PFSK-1 (cell line): Measurements from ENCODE around the gene SRD5A3.

ENCODE experiments used
- FOXP2 ChIP-seq: optimal IDR thresholded peaks from 2 replicates; pipeline ENCODE3; 2011; ENCODE audit warnings: borderline replicate concordance, control low read depth, inconsistent platforms; ENCODE audit not compliant: insufficient read depth; ENCODE audit errors: extremely low read length, extremely low read depth
- POLR2AphosphoS5 ChIP-seq: IDR thresholded peaks from 2 replicates; pipeline ENCODE4 v1.6.1; 2012; ENCODE audit warnings: low read depth, mild to moderate bottlenecking, control low read depth, low read length, moderate library complexity
- SIN3A ChIP-seq: IDR thresholded peaks from 2 replicates; pipeline ENCODE4 v1.6.1; 2012; ENCODE audit warnings: mild to moderate bottlenecking, low read length, moderate library complexity, borderline replicate concordance; ENCODE audit not compliant: insufficient read depth
- TAF1 ChIP-seq: IDR thresholded peaks from 2 replicates; pipeline ENCODE4 v1.6.1; 2012; ENCODE audit warnings: low read length, control low read depth, borderline replicate concordance; ENCODE audit not compliant: insufficient read depth
- TF ChIP-seq, protein P1 (sequence below), 2 experiments: IDR thresholded peaks; 2 replicates each; pipeline versions ENCODE4 v1.6.1 to v1.8.0; 2011 to 2012; ENCODE audit warnings: low read depth in 2 of 2, low read length in 2 of 2, control low read depth in 1 of 2, inconsistent platforms in 1 of 2, mild to moderate bottlenecking in 1 of 2, moderate library complexity in 1 of 2; ENCODE audit not compliant: insufficient read depth in 1 of 2

Gene SRD5A3

DNA sequence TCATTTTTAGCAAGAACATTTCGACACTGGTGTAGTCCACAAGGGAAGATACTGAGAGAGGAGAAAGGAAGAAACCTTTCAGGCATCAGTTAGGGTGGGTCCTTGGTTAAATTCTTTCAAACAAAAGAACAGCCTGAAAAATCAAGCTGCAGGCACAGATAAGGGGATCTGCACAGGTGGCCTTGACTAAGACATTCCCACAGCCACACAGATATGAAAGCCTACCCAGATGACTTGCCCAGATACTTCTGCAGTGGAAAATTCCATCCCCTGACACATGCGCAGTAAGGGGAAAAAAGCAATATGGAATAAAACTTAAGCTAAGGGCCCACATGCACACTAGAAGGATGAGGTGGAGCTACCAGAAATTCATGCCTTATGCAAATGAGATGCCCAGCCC, 40.8 kb downstream of the SRD5A3 start:
- TF ChIP-seq, protein P1, sequence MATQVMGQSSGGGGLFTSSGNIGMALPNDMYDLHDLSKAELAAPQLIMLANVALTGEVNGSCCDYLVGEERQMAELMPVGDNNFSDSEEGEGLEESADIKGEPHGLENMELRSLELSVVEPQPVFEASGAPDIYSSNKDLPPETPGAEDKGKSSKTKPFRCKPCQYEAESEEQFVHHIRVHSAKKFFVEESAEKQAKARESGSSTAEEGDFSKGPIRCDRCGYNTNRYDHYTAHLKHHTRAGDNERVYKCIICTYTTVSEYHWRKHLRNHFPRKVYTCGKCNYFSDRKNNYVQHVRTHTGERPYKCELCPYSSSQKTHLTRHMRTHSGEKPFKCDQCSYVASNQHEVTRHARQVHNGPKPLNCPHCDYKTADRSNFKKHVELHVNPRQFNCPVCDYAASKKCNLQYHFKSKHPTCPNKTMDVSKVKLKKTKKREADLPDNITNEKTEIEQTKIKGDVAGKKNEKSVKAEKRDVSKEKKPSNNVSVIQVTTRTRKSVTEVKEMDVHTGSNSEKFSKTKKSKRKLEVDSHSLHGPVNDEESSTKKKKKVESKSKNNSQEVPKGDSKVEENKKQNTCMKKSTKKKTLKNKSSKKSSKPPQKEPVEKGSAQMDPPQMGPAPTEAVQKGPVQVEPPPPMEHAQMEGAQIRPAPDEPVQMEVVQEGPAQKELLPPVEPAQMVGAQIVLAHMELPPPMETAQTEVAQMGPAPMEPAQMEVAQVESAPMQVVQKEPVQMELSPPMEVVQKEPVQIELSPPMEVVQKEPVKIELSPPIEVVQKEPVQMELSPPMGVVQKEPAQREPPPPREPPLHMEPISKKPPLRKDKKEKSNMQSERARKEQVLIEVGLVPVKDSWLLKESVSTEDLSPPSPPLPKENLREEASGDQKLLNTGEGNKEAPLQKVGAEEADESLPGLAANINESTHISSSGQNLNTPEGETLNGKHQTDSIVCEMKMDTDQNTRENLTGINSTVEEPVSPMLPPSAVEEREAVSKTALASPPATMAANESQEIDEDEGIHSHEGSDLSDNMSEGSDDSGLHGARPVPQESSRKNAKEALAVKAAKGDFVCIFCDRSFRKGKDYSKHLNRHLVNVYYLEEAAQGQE (IDR thresholded peaks at IDR 0.05; ENCODE audit: insufficient read depth in 1 of 2, low read depth in 2 of 2, low read length in 2 of 2) = no peak
- TF ChIP-seq POLR2AphosphoS5 (no peak), FOXP2 (no peak), TAF1 (no peak), SIN3A (no peak)

DNA sequence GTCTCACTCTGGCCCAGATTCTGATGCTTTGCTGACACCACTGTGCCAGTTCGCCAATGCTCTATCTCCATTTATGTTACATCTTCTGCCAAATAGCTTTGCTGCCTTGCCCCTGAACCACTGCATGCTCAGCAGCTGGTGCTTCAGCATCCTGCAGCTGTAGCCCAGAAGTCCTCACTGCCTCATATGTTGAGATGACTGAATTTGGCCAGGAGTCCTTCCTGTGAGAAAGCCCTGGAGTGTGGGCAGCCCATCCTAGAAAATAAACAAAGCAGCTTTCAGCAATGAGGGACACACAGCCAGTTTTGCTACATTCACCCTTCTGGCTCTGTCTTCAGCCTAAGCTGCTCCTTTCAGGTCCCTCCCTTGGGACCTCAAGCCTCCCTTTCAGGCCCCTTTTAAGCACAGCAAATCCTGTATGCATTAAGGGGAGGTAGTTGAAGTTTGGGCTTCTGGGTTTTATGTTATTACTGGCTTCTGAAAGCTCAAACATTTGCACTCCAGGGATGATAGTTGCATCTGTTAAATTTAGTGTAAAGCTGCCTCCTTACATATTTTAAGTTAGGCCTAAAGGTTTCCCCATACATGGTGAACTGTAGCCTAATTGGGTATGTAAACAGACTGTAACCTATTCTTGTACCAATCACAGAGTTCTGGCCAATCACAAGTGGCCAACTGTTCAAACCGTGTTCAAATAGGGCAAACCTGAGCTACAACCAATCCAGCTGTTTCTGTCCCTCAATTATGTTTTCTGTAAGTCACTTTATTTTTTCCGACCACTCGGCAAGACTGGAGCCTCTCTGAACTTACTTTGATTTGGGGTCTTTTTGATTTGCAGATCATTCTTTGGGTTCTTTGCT, 47.6 kb downstream of the SRD5A3 start:
- TF ChIP-seq SIN3A = no peak
- TF ChIP-seq FOXP2 = no peak
- no peak for TF ChIP-seq POLR2AphosphoS5
- no peak for TF ChIP-seq TAF1
- TF ChIP-seq, protein P1 (IDR thresholded peaks at IDR 0.05; ENCODE audit: insufficient read depth in 1 of 2, low read depth in 2 of 2, low read length in 2 of 2) = no peak

DNA sequence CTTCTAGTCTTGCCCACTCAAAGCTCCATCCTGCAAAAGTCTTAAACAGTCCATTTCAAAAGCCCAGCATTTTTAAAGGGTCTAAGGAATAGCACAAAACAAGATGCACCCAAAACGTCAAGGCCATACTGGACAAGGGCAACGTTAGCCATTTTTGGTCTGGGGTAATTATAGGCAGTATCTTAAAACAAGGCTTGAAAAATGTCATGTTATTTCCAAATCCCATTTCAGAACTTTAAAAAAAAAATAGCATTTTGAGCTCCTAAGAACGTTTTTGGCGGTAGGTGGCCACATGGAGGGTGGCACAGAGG, 49.1 kb downstream of the SRD5A3 start:
- TF ChIP-seq, protein P1 (IDR thresholded peaks at IDR 0.05; ENCODE audit: insufficient read depth in 1 of 2, low read depth in 2 of 2, low read length in 2 of 2) = no peak
- TF ChIP-seq POLR2AphosphoS5 (no peak), SIN3A (no peak), FOXP2 (no peak), TAF1 (no peak)

DNA sequence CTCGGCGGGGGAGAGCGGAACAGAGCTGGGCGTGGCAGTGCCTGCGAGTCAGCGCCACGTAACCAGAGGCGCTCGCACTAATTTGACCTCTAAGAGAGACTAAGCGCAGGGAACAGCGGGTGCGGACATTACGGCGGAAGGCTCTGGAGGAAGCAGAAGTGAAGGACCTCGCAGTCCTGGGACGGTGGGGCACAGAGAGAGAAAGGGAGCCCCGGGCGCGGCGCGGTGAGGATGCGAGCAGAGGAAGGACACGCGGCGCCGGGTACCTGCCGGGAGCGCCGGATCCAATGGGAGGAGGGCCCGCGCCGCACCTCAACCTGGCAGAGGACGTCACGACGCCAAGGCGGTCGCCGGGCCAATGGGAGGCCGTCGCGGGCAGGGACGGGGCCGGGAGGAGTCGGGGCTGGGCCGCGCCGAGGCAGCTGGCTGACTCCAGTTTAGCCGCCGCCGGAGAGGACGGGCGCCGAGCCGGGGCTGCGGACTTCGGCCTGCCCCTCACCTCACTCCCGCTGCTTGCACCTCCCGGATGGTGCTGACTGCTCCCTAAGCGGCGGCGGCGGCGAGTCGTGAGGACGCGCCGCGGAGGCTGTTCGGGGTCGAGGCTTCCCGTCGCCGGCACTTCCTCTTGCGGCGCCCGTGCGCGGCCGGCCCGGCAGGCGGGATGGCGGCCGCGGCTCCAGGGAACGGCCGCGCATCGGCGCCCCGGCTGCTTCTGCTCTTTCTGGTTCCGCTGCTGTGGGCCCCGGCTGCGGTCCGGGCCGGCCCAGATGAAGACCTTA, 49.7 kb downstream of the SRD5A3 start, which contains the start of gene TMEM165:
TSS of gene TMEM165 (plus strand) at position 429 of the 779 bp plus-strand sequence. CDS start at position 662, 233 bp downstream.
- TF ChIP-seq SIN3A = peak; percentile 19; the same call in 1 of the 2 replicates
- peak; percentile 29 for TF ChIP-seq FOXP2
- TF ChIP-seq, protein P1 (IDR thresholded peaks at IDR 0.05; ENCODE audit: insufficient read depth in 1 of 2, low read depth in 2 of 2, low read length in 2 of 2) = no peak
- peak; percentile 74 for TF ChIP-seq TAF1
- peak; percentile 80 for TF ChIP-seq POLR2AphosphoS5
